Fibroblast of the aortic adventitia (primary cell): ENCODE measurements around the gene UEVLD. TPM values are rescaled to one million over a fixed set of nuclear protein-coding genes. Genes with fewer than 3 reads are reported as not detected.

Experiments
- DNase-seq: peaks from one replicate; pipeline ENCODE4 v3.0.0-alpha.2; 2010; ENCODE audit warnings: low read depth
- H3K4me3 ChIP-seq: 2 replicates; pipeline ENCODE4 v1.5.1; 2011; ENCODE audit warnings: low read depth, mild to moderate bottlenecking, control low read depth, low read length, moderate library complexity
- CTCF ChIP-seq: IDR thresholded peaks from 2 replicates; pipeline ENCODE4 v1.5.1; 2011; ENCODE audit warnings: mild to moderate bottlenecking, low read length, control low read depth, inconsistent platforms; ENCODE audit not compliant: insufficient read depth
- total RNA-seq: library from RNA; depleted of rRNA; stranded (reverse); fragments of >200 nt; gene quantifications from 2 replicates; pipeline ENCODE4 v1.2.3, GENCODE V29; 2012; ENCODE audit warnings: low replicate concordance

UEVLD gene
- total RNA-seq, 1 donor, result 35.2 TPM

GRCh38 chr11:18581825-18582224 is 6.7 kb downstream of the UEVLD start:
- H3K4me3 ChIP-seq, result no peak overlapping the region
- TF ChIP-seq CTCF, result no peak
- no peak for DNase-seq

DNA sequence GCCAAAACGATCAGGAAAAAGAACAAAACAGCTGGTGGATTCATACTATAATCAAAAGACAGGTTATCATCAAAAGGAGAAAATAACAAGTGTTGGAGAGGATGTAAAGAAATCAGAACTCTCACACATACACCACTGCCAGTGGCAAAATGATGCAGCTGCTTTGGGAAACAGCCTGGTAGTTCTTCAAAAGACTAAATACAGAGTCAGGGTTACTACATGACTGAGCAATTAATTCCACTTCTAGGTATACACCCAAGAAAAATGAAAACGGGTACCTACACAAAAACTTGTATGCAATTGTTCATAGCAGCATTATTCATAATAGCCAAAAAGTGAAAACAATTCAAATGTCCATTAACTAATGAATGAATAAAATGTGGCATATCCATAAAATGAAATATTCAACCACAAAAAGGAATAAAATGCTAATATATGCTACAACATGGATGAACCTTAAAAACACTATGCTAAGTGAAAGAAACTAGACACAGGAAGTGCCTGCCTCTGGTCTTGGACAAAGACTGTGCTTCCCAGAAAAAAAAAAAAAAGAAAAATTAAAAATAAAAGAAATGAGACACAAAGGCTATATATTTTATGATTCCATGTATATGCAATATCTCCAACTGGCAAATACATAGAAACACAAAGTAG is 8.3 kb downstream of the UEVLD start:
- no peak for DNase-seq
- no peak overlapping the region for H3K4me3 ChIP-seq
- no peak for TF ChIP-seq CTCF

DNA sequence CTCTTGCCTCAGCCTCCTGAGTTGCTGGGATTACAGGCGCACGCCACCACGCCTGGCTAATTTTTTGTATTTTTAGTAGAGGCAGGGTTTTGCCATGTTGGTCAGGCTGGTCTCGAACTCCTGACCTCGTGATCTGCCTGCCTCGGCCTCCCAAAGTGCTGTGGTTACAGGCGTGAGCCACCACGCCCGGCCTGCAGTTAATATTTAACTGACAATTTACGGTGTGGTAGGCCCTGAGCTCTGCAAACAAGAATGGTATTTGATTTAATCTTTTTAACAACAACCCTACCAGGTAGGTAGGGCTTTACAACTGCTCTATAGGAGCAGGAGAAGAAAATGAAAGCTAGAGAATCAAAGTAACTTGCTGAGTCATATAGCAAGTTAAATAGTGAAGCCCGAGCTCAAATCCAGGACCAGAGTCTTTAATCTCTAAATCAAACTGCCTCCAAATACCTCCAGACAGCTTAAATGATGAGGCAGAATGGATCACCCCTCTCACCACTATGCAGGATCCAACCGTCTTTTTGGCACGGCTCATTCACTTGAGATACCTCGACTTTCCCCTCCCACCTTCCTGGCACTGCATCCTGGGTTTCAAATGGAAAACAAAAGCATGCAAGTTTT is 9.4 kb downstream of the UEVLD start:
- no peak for DNase-seq
- TF ChIP-seq CTCF, result no peak
- H3K4me3 ChIP-seq, result no peak overlapping the region

DNA sequence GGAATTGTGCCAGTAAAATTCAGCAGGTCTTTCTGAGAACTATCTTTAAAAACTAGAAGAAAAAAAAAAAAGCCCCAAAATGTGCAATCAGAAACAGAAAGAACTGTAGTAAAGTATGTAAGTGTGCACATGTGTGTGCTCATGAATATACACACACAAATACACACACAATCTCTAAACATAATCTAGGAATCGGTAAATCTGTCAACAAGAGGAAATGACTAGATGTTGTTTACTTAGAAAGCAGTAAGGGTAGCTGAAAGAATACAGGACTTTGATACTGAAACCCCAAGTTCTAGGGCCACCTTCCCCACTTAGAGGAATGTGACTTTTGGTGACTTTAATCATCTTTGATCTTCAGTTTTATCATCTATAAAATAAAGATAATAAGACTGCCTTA is 13.2 kb downstream of the UEVLD start:
- TF ChIP-seq CTCF, result no peak
- H3K4me3 ChIP-seq, result no peak overlapping the region
- DNase-seq, result no peak

- TF ChIP-seq CTCF, result no peak
- H3K4me3 ChIP-seq, result no peak overlapping the region
- DNase-seq, result no peak
These were observed 21.5 kb downstream of the UEVLD start for GRCh38 chr11:18567081-18567480.

DNA sequence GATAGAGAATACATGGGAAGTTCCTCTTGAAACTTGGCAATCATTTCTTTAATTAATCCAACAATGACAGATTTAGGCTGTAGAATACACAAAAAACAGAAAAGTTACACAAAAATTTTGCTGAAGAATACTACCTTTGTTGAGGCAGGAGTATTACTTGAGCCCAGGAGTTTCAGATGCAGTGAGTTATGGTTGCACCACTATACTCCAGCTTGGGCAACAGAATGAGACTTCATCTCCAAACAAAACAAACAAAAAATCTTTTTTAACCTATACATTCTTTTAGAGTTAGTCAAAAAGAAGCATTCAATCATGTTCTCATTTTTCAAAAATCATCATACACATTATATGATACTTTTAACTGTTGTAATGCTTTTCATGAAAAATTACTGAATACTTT is 22.1 kb downstream of the UEVLD start:
- H3K4me3 ChIP-seq, result no peak overlapping the region
- no peak for TF ChIP-seq CTCF
- DNase-seq, result peak; percentile 7
